ENCODE measurements around the gene DLX6. TPM values are rescaled to one million over a fixed set of nuclear protein-coding genes. Genes with fewer than 3 reads are reported as not detected.

DLX6 gene
- total RNA-seq, 1 experiment from 2014 or later = 1.3 TPM

DNA sequence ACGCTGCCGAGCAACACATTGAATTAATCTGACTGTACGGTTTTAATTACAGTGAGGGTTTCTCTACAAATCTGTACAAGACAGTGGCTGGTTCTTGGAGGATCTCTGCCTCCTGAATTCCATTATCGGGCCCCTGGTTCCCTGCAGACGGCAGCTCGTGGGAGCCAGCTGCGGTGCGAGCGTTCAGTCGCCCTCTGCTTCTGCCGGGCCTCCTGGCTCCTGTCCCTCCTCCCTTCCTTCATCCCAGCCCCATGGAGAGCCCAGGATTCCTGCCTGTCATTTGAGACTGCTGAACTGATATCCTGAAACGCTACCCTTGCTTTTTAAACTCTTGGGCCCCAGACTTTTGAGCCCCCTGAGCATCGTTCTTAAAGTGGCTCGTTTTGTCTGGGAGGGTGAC lies 6.6 kb upstream of the DLX6 start:
- H3K36me3 ChIP-seq (ENCODE audit: control insufficient read depth, insufficient read depth, low read length) = no peaks in the 10 kb centered on the region
- ATAC-seq (no peak), DNase-seq (ENCODE audit: low read depth, low spot score) (no peak)
- ChIA-PET CTCF (no interaction called here), POLR2A (no interaction called here)
- in situ Hi-C loops (cut with HindIII; ENCODE audit: low pct_unique_long_range_greater_than_20kb, low sequenced_read_pairs) (no loop called here), intact Hi-C loops (cut with micrococcal nuclease; ENCODE audit: unreplicated experiment) (no loop called here)
- no peaks in the 10 kb centered on the region for H3K9me3 ChIP-seq (ENCODE audit: control insufficient read depth, insufficient read depth, low read depth, low read length)
- TF ChIP-seq, protein P1, sequence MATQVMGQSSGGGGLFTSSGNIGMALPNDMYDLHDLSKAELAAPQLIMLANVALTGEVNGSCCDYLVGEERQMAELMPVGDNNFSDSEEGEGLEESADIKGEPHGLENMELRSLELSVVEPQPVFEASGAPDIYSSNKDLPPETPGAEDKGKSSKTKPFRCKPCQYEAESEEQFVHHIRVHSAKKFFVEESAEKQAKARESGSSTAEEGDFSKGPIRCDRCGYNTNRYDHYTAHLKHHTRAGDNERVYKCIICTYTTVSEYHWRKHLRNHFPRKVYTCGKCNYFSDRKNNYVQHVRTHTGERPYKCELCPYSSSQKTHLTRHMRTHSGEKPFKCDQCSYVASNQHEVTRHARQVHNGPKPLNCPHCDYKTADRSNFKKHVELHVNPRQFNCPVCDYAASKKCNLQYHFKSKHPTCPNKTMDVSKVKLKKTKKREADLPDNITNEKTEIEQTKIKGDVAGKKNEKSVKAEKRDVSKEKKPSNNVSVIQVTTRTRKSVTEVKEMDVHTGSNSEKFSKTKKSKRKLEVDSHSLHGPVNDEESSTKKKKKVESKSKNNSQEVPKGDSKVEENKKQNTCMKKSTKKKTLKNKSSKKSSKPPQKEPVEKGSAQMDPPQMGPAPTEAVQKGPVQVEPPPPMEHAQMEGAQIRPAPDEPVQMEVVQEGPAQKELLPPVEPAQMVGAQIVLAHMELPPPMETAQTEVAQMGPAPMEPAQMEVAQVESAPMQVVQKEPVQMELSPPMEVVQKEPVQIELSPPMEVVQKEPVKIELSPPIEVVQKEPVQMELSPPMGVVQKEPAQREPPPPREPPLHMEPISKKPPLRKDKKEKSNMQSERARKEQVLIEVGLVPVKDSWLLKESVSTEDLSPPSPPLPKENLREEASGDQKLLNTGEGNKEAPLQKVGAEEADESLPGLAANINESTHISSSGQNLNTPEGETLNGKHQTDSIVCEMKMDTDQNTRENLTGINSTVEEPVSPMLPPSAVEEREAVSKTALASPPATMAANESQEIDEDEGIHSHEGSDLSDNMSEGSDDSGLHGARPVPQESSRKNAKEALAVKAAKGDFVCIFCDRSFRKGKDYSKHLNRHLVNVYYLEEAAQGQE (IDR thresholded peaks at IDR 0.05; ENCODE audit: insufficient read depth in 1 of 2, low read depth in 2 of 2, low read length in 1 of 2) = no peak
- TF ChIP-seq TCF7L2 (IDR thresholded peaks at IDR 0.05; ENCODE audit: low read depth, low read length) (no peak), SIN3A (IDR thresholded peaks at IDR 0.05; ENCODE audit: borderline replicate concordance, insufficient read depth, low read depth, low read length) (no peak), POLR2AphosphoS5 (IDR thresholded peaks at IDR 0.05; ENCODE audit: low read depth, low read length) (no peak)
- TF ChIP-seq, protein P2, sequence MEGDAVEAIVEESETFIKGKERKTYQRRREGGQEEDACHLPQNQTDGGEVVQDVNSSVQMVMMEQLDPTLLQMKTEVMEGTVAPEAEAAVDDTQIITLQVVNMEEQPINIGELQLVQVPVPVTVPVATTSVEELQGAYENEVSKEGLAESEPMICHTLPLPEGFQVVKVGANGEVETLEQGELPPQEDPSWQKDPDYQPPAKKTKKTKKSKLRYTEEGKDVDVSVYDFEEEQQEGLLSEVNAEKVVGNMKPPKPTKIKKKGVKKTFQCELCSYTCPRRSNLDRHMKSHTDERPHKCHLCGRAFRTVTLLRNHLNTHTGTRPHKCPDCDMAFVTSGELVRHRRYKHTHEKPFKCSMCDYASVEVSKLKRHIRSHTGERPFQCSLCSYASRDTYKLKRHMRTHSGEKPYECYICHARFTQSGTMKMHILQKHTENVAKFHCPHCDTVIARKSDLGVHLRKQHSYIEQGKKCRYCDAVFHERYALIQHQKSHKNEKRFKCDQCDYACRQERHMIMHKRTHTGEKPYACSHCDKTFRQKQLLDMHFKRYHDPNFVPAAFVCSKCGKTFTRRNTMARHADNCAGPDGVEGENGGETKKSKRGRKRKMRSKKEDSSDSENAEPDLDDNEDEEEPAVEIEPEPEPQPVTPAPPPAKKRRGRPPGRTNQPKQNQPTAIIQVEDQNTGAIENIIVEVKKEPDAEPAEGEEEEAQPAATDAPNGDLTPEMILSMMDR (IDR thresholded peaks at IDR 0.05) = no peak
- BruUV-seq (replicated peaks) = no TSS peak
- H3K4me3 ChIP-seq (ENCODE audit: low read depth in 2 of 2, low read length in 2 of 2) = no peak overlapping the region
- no peak overlapping the region for H3K27ac ChIP-seq (ENCODE audit: low read length)
- no peaks in the 10 kb centered on the region; the same call in 1 of the 2 replicates for H3K27me3 ChIP-seq (ENCODE audit: control insufficient read depth, insufficient read depth, low read length)
- H3K4me1 ChIP-seq (ENCODE audit: control insufficient read depth, insufficient read depth, low read length) = no peaks in the 10 kb centered on the region

DNA sequence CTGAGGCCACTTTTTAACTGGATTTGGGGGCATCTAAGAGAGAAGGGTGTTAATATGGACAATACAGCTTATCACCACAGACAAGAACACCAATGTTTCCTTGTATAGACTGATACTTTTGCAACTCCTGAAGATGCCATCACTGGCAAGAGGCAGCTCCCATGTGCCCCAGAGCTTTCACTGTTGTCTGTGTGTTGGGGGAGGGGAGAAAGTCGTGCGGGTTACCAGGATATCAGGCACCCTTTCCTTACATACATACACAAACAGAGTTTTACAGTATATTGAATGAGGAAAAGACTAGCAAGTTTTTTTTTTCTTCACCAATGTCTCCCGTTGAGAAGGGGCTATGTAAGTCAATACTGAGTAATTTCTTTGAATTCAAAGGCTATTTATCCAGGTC lies 4.1 kb upstream of the DLX6 start:
- Histone ChIP-seq H3K27ac (ENCODE audit: low read length) (no peak overlapping the region), H3K4me3 (ENCODE audit: low read depth in 2 of 2, low read length in 2 of 2) (no peak overlapping the region), H3K27me3 (ENCODE audit: control insufficient read depth, insufficient read depth, low read length) (no peaks in the 10 kb centered on the region), H3K9me3 (ENCODE audit: control insufficient read depth, insufficient read depth, low read depth, low read length) (no peaks in the 10 kb centered on the region), H3K4me1 (ENCODE audit: control insufficient read depth, insufficient read depth, low read length) (0 out of 2 replicates have a peak, but pooled peaks cover 2% of the 10 kb centered on the region), H3K36me3 (ENCODE audit: control insufficient read depth, insufficient read depth, low read length) (no peaks in the 10 kb centered on the region)
- ChIA-PET POLR2A (no interaction called here), CTCF (interaction anchor here (0.6 to 0.7 kb wide), 2 partner anchors 10 to 318 kb away, joined by 3 read pairs; no protein-coding TSS in a partner anchor)
- no peak for TF ChIP-seq POLR2AphosphoS5 (IDR thresholded peaks at IDR 0.05; ENCODE audit: low read depth, low read length)
- TF ChIP-seq TCF7L2 (IDR thresholded peaks at IDR 0.05; ENCODE audit: low read depth, low read length) = no peak
- TF ChIP-seq, protein P2 (IDR thresholded peaks at IDR 0.05) = no peak
- TF ChIP-seq SIN3A (IDR thresholded peaks at IDR 0.05; ENCODE audit: borderline replicate concordance, insufficient read depth, low read depth, low read length) = no peak
- TF ChIP-seq, protein P1 (IDR thresholded peaks at IDR 0.05; ENCODE audit: insufficient read depth in 1 of 2, low read depth in 2 of 2, low read length in 1 of 2) = no peak
- intact Hi-C loops (cut with micrococcal nuclease; ENCODE audit: unreplicated experiment) = no loop called here
- in situ Hi-C loops (cut with HindIII; ENCODE audit: low pct_unique_long_range_greater_than_20kb, low sequenced_read_pairs) = no loop called here
- no peak for ATAC-seq
- BruUV-seq (replicated peaks) = no TSS peak
- DNase-seq (ENCODE audit: low read depth, low spot score) = no peak
